HG03342 (cell line): ENCODE data around the gene HSFX2.
"Not testable (repeated sequence)": the region's sequence is repeated elsewhere in the genome, so short reads cannot be mapped to it uniquely, and the experiment has no call there.

Experiments used
- ATAC-seq: cut with Tn5 transposase; IDR thresholded peaks from one replicate; pipeline ENCODE4 v1.9.1; 2021; ENCODE audit warnings: mild to moderate bottlenecking, moderate library complexity; ENCODE audit not compliant: unreplicated experiment

Gene HSFX2, protein sequence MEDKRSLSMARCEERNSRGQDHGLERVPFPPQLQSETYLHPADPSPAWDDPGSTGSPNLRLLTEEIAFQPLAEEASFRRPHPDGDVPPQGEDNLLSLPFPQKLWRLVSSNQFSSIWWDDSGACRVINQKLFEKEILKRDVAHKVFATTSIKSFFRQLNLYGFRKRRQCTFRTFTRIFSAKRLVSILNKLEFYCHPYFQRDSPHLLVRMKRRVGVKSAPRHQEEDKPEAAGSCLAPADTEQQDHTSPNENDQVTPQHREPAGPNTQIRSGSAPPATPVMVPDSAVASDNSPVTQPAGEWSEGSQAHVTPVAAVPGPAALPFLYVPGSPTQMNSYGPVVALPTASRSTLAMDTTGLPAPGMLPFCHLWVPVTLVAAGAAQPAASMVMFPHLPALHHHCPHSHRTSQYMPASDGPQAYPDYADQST

DNA sequence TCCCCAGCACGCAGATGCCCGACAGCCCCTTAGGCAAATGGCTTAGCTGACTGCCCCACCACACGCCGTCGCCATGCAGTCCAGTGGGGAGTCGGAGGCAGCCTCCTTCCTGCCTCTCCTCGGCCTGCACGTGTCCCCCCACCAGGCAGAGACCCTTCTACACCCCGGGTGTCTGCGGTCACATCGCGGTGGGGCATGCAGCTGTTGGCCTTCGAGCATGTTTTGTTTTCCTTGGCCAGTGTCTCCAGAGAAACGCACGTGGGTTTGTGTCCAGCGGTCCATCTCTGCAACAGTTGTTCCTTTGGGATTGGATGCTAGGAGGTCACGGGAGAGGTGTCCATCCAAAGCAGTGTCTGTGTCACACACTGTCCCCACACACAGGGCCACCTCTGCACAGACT, at the start of gene HSFX2:
Gene HSFX2 (minus strand): TSS at position 101 of the 400 bp plus-strand sequence. CDS start 614 bp downstream, outside the sequence.
- ATAC-seq = not testable (repeated sequence)

DNA sequence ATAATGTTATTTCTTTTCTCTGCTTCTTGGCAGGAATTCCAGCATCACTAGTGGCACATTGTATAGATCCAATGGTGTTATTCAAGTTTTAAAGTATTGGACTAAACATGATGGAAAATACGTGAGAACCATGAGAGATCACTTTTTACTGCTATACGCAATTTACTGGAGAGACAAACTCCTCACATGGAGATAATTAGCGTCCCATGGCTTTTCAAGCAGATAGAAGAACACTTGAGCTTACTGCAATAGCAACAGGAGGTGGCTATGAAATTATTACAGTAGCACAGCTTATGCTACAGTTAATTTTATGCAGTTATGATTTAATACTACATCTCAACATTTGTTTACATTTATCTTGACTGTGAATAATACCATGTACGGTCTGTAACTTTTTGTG, 48.4 kb upstream of the HSFX2 start:
- no peak for ATAC-seq

DNA sequence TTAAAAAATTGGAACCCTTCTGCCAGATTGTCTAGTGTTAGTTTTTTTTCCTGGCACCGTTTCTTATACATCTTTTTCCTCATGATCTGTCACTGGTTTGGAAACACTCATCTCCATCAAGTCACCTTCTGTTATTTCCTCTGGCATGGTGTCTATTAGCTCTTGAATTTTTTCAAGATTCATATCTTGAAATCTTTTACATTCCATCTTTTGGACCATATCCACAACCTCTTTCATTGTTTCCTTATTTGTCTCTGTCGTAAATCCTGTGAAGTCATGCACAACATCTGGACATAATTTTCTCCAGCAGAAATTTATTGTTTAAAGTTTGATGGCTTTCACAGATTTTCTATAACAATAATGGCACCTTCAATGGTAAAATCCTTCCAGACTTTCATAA, 46.7 kb upstream of the HSFX2 start:
- ATAC-seq = no peak

GRCh38 chrX:149641432-149641831, 46.3 kb upstream of the HSFX2 start:
- ATAC-seq = no peak

GRCh38 chrX:149639568-149639967, 44.5 kb upstream of the HSFX2 start:
- no peak for ATAC-seq

DNA sequence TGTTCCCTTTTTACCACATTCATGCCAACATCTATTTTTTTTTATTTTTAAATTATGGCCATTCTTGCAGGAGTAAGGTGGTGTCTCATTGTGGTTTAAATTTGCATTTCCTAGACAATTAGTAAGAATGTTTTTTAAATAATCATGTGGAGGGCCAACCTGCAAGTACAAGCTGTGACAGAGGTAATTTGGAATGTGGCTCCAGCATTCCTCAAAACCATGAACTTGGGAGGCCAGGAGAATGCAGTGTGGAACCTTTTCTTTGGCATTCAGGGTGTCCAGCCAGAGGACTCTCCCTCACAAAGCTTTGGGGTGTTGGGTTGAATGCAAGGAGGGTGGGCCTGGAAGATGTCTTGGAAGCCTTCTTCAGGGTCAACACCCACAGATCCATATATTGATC, 43.7 kb upstream of the HSFX2 start:
- no peak for ATAC-seq

DNA sequence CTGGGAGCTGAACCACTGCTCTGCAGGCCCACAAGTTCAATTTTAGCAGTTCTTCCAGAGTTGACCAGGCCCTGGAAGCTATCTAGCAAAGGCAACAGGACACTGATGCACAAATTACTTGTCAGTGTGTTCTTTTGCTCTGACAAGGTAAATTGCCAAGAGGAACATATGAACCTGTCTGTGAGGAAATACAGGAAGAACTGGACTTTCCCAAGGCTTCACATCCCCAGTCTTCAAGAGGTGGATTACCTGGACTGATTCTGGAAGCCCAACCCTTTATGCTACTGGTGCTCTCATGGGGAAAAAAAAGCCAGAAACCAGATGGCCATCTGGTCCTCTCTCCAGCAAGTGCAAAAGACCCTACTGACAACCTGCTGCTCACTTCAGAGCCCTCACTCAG, 38.4 kb upstream of the HSFX2 start:
- no peak for ATAC-seq

- peak; percentile 82 for ATAC-seq
These were observed 36.4 kb upstream of the HSFX2 start, which contains the start of gene TMEM185A for GRCh38 chrX:149631234-149632165. Gene TMEM185A, minus strand, starts transcription at chrX:149631792. Its CDS starts 212 bp downstream, at chrX:149631580.

DNA sequence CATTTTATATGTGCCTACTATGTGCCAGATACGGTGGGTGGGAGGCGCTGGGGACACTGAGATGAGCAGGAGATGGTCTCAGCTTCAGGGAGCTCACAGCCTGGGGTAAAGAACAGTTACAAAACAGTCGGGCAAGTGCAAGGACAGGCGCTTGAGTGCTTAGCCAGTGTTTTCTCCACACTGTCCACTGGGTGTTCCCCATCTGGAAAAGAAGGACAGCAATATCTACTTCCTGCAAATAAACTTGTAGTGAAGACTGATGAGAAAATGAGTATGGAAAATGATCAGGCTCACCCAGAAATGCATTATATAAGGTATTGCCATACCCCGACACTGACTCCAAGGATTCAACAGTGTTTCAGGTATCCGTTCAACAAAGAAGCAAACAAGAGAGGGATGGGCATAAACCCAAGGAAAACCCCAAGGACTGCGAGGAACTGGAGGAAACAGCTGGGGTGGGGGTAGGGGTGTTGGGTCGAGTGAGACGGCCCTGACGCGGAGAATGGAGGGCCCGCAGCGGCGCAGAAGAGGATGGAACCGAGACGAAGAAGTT, 35.6 kb upstream of the HSFX2 start:
- no peak for ATAC-seq

GRCh38 chrX:149629730-149630387, 34.7 kb upstream of the HSFX2 start:
- no peak for ATAC-seq

- ATAC-seq = no peak
These were observed 33.7 kb upstream of the HSFX2 start for GRCh38 chrX:149628768-149629167.

GRCh38 chrX:149628280-149628679, 33.2 kb upstream of the HSFX2 start:
- no peak for ATAC-seq

GRCh38 chrX:149626829-149627228, 31.7 kb upstream of the HSFX2 start:
- ATAC-seq = not testable (repeated sequence)

GRCh38 chrX:149619662-149620061, 24.5 kb upstream of the HSFX2 start:
- not testable (repeated sequence) for ATAC-seq

GRCh38 chrX:149618871-149619270, 23.8 kb upstream of the HSFX2 start:
- no peak for ATAC-seq

DNA sequence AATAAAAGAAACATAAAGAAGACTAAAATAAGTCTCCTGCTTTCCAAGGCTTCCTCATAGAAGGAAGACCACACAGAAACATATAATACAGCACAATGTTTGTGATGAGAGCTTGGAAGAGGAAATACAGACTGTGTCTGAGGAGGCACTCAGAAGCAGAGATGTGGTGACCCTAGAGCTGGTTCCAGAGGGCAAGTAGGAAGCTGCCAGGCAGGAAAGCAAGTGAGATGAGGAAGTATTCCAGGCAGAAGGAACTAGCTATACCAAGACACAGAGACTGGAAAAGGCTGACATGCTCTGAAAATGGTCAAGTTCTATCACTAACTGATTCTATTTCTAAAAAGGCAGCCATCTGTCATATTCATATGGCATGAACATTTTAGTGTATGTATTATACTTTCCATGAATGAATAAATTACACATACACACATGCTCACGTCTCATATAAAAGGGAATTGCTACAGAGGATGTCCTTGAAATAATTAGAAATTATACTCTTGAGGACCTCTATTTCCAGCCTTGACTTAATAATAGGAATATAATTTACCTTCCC, 16.6 kb upstream of the HSFX2 start:
- no peak for ATAC-seq

- ATAC-seq = no peak
These were observed 15.4 kb upstream of the HSFX2 start for GRCh38 chrX:149610511-149610910.

- ATAC-seq = no peak
These were observed 12.6 kb upstream of the HSFX2 start for GRCh38 chrX:149607699-149608098.

DNA sequence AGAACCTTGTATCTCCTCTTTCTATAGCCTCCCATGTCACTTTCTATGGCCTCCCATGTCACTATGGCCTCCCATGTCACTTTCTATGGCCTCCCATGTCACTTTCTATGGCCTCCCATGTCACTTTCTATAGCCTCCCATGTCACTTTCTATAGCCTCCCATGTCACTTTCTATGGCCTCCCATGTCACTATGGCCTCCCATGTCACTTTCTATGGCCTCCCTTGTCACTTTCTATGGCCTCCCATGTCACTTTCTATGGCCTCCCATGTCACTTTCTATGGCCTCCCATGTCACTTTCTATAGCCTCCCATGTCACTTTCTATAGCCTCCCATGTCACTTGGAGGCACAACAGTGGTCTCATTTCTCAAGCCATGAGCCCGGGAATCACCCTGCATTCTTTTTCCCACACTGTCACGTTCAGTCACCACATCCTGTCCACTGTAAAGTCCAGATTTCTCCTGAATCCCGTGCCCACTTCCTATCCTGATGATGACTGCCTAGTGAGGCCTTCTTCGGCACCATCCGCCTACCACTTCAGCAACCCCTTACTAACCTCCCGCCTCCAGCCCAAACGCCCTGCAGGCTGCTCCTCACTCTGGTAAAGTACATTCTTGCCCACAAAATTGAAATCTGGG, 10.3 kb upstream of the HSFX2 start:
- ATAC-seq = not testable (repeated sequence)

DNA sequence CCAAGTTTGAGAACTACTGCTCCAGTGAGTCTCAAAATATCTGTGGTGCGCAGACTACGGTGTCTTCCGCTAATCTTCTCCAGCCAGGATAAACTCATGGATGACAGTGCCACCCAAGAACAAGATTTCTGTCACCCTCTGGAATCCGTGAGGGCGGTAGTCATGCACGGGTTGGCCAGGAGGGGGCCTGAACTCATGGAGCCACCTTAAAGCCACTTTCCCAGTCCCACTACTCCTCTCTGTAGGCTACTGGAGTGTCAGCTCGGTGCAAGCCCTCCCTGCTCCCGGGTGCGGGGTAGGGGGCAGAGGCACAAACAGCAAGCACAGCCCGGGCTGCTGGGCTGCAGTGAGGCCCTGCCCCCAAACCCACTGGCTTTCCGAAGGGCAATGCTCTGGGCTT, 3.5 kb upstream of the HSFX2 start:
- ATAC-seq = not testable (repeated sequence)
